ENCODE data around the gene DNLZ. TPM values are rescaled to one million over a fixed set of nuclear protein-coding genes. Genes with fewer than 3 reads are reported as not detected.
"Not testable (repeated sequence)": the region's sequence is repeated elsewhere in the genome, so short reads cannot be mapped to it uniquely, and the experiment has no call there.

Gene DNLZ
- polyA plus RNA-seq, 3 donors = 10.8 to 19.0 (median 15.6) TPM

- H3K27ac ChIP-seq (ENCODE audit: low read depth, low read length) = no peak overlapping the region
- 83 to 92% (median 90%) methylated on average over 13 to 14 of the region's 14 CpGs for WGBS, 3 donors
Measured at GRCh38 chr9:136330406-136330990, 33.0 kb downstream of the DNLZ start.

- WGBS, 3 donors = 87 to 92% (median 90%) methylated on average over 22 to 23 of the region's 23 CpGs
- H3K27ac ChIP-seq (ENCODE audit: low read depth, low read length) = no peak overlapping the region
Measured at GRCh38 chr9:136329636-136330405, 33.7 kb downstream of the DNLZ start.

- no peak overlapping the region for H3K27ac ChIP-seq (ENCODE audit: low read depth, low read length)
- 72 to 85% (median 73%) methylated on average over 18 to 19 of the region's 19 CpGs for WGBS, 3 donors
Measured at GRCh38 chr9:136329211-136329627, 34.3 kb downstream of the DNLZ start.

- WGBS, 3 donors = 27 to 63% (median 32%) methylated on average over 15 of the region's 15 CpGs
- H3K27ac ChIP-seq (ENCODE audit: low read depth, low read length) = no peak overlapping the region
Measured at GRCh38 chr9:136328622-136329041, 34.9 kb downstream of the DNLZ start.

GRCh38 chr9:136328011-136328621 is 35.4 kb downstream of the DNLZ start:
- WGBS, 3 donors = 22 to 39% (median 24%) methylated on average over 11 to 13 of the region's 13 CpGs
- no peak overlapping the region for H3K27ac ChIP-seq (ENCODE audit: low read depth, low read length)

DNA sequence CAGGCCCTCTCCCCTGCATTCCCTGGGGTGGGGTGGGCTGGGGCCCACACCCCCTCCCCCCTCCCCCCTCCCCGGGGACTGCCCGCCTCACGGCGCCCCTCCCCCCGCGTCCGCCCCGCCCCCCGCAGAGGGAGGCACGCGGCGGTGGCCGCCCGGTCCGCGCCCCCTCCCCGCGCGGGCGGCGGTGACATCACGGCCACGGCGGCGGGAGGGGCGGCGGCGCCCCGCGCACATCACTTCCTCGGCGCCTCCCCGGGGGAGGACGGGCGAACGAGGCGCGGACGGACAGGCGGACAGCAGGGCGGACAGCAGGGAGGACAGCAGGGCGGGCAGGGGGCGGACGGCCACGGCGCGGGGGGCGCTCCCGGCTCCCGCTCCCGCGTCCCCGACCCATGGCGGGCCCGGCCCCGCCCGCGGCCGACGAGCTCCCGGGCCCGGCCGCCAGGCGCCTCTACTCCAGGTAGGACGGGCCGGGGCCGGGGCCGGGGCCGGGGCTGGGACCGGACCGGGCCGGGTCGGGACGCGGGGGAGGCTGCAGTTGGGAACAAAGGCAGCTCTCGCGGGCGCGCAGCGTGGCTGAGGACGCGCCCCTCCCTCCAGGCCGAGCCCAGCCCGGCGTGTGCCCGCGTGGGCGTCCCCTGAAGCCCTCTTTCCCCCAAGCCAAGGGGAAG is 36.1 kb downstream of the DNLZ start, which contains the start of gene GPSM1:
TSS of gene GPSM1 (plus strand) at position 236 of the 671 bp plus-strand sequence. CDS start at position 393, 157 bp downstream.
- WGBS, 3 donors = 0 to 1% (median 1%) methylated on average over 12 to 79 of the region's 88 CpGs

GRCh38 chr9:136326761-136327303 is 36.7 kb downstream of the DNLZ start:
- 23 to 53% (median 25%) methylated on average over 14 to 17 of the region's 17 CpGs for WGBS, 3 donors
- H3K27ac ChIP-seq (ENCODE audit: low read depth, low read length) = no peak overlapping the region

More for the DNA sequence above, 36.1 kb downstream of the DNLZ start, which contains the start of gene GPSM1:
- no peak within 1 kb of the TSS for H3K27ac ChIP-seq (ENCODE audit: low read depth, low read length)

DNA sequence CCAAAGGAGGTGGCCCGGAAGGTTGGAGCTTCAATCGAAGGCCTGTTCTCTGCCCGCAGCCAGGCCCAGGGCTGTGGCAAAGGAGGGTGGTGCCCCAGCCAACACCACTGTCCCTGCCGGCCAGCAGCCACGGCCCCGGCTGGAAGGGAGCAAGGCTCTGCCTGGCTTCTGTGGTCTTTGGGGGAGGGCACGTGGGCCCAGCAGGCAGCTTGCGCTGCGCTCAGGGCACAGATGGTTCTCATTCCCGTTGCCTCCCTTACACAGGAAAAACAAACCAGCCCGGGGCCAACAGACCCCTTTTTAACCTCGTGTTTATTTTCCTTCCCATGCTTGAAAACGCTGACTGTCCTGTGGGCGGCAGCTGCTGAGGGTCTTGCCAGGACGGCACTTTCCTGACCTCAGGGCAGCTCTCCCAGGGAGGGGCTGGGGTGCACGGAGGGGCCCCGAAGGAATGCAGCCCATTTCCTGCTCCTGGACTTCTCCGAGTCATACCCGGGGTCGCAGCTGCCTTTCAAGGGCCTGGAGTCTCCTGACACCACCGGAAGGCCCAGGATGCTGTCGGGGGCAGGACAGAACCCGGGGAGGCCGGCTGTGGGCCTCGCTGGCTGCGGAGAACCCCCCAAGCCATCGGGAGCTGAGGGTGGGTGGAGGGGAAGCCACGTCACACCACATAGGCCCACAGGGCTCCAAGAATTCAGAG is 37.3 kb downstream of the DNLZ start:
- 29 to 67% (median 36%) methylated on average over 26 to 28 of the region's 28 CpGs for WGBS, 3 donors
- no peak overlapping the region for H3K27ac ChIP-seq (ENCODE audit: low read depth, low read length)

DNA sequence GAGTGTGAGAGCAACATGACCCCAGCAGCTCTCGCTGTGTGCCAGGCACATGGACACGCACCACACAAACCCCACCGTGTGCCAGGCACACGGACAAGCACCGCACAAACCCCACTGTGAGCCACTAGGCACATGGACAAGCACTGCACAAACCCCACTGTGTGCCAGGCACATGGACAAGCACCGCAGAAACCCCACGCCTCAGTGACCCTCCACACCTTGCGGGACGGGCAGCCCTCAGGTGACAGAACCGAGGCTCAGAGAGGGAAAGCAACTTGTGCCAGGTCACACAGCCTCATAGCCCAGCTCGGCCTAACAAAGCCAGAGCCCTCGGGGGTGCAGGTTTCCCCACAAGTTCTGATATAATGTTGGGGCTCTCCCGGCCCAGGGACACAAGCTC is 38.2 kb downstream of the DNLZ start:
- H3K27ac ChIP-seq (ENCODE audit: low read depth, low read length) = no peak overlapping the region
- WGBS, 3 donors = 90 to 92% (median 92%) methylated on average over 13 of the region's 13 CpGs

- 66 to 75% (median 69%) methylated on average over 24 of the region's 24 CpGs for WGBS, 3 donors
- no peak overlapping the region for H3K27ac ChIP-seq (ENCODE audit: low read depth, low read length)
Measured at GRCh38 chr9:136324501-136325300, 38.8 kb downstream of the DNLZ start.

GRCh38 chr9:136323371-136323789 is 40.2 kb downstream of the DNLZ start:
- no peak overlapping the region for H3K27ac ChIP-seq (ENCODE audit: low read depth, low read length)

DNA sequence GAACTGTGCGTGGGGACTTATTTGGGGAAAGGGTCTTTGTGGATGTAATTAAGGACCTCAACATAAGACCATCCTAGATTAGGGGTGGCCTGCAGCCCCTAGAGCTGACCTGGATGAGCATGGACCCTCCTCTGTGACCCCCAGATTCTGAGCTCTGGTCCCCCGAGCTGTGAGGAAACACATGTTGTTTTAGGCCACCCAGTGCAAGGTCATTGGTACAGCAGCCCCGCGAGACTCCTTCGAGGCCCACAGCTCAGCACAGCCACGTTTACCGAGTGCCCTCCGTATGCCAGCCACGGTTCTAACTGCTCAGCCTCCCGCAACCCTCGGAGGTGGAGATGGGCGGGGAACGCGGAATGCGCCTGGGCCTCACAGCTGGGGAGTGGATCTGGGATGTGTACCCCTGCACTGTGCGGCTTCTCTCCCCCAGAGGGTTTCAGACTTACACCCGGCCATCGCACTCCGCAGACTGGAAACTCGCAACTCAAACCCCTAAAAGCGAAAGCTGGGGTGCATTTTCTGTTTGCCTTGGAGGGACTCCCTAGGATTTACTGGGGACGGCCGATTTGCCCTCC is 40.7 kb downstream of the DNLZ start:
- no peak overlapping the region for H3K27ac ChIP-seq (ENCODE audit: low read depth, low read length)
- WGBS, 3 donors = 73 to 78% (median 75%) methylated on average over 23 of the region's 23 CpGs

More at GRCh38 chr9:136323371-136323789, 40.2 kb downstream of the DNLZ start:
- WGBS, 3 donors = 68 to 84% (median 82%) methylated on average over 17 of the region's 17 CpGs

DNA sequence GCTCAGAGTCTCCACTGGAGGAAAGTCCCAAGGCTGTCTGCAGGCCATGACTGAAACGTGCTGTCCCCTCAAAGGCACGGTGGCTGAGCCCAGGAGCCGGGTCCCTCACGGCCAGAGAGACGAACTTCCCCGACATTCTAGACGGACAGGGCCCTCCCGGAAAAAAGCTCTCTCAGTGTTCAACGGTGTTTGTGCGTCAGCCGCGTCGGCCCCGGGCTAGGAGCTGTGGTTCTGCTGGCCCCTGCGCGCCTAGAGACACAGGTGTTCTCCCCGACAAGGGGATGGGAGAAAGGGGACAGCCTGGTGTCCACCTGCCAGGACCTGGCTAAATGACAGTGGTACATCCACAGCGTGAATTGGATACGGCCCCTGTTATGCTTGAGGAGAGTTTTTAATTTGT is 42.0 kb downstream of the DNLZ start:
- H3K27ac ChIP-seq (ENCODE audit: low read depth, low read length) = no peak overlapping the region
- 83 to 91% (median 87%) methylated on average over 19 of the region's 19 CpGs for WGBS, 3 donors

DNA sequence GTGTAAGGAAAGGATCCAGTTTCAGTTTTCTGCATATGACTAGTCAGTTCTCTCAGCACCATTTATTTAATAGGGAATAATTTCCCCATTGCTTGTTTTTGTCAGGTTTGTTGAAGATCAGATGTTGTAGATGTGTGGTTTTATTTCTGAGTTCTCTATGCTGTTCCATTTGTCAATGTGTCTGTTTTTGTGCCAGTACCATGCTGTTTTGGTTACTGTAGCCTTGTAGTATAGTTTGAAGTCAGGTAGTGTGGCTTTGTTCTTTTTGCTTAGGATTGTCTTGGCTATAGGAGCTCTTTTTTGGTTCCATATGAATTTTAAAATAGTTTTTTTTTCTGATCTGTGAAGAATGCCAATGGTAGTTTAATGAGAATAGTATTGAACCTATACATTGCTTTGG is 42.6 kb downstream of the DNLZ start:
- not testable (repeated sequence) for H3K27ac ChIP-seq (ENCODE audit: low read depth, low read length)

GRCh38 chr9:136319955-136320354 is 43.6 kb downstream of the DNLZ start:
- H3K27ac ChIP-seq (ENCODE audit: low read depth, low read length) = not testable (repeated sequence)
- 85 to 97% (median 94%) methylated on average over 3 of the region's 3 CpGs for WGBS, 3 donors

DNA sequence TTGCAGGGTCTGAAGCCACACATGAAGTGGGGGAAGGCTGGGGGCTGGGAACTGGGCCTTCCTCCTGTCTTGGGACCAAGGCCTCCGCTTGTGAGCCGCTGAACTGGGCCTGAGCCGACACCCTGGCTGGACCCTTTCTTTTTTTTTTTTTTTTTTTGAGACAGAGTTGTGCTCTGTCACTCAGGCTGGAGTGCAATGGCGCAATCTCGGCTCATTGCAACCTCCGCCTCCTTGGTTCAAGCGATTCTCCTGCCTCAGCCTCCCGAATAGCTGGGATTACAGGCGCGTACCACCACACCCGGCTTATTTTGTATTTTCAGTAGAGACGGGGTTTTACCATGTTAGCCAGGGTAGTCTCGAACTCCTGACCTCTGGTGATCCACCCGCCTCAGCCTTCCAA is 44.3 kb downstream of the DNLZ start:
- WGBS, 3 donors = 96 to 98% (median 96%) methylated on average over 14 of the region's 14 CpGs
- H3K27ac ChIP-seq (ENCODE audit: low read depth, low read length) = not testable (repeated sequence)

DNA sequence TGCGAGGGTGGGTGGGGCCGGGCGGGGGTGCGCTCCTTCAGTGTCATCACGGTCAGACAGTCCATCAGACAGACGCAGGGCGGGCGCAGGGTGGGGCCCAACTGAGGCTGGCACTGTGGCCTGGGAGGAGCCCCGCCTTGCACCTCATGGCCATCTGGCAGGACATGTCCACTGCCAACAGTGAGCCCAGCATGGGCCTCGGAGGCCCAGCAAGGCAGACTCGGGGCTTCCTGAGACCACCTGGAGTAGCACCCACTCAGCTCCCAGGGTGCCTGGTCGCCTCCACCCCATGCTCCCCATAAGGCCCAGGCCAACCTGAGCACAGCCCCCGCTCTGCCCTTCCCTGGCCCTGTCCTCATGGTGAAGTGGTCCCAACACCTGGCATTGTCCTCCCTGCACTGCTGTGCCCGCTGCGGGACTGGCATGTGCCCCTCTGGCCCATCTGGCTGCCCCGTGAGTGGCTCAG is 44.7 kb downstream of the DNLZ start:
- 87 to 90% (median 88%) methylated on average over 16 of the region's 16 CpGs for WGBS, 3 donors
- no peak overlapping the region for H3K27ac ChIP-seq (ENCODE audit: low read depth, low read length)
